Tibial nerve (tissue), 4 donors: ENCODE measurements around the gene ROR1.

Source experiments
- EP300 ChIP-seq, 2 donors: sonication (generic); formaldehyde crosslinking; IDR thresholded peaks; one replicate each; pipeline ENCODE4 v1.6.1; 2017; ENCODE audit warnings: antibody characterized with exemption in 2 of 2, mild to moderate bottlenecking in 1 of 2
- POLR2A ChIP-seq, 2 donors: fragments of 450-650 bp; IDR thresholded peaks; one replicate each; pipeline ENCODE4 v1.6.1; 2017; ENCODE audit warnings: antibody characterized with exemption in 2 of 2, mild to moderate bottlenecking in 2 of 2, moderate library complexity in 2 of 2
- TF ChIP-seq, protein P1 (sequence below), 5 experiments: fragments of 200-600 bp in 3 of 5; fragments of 450-650 bp in 2 of 5; sonication (generic) in 3 of 5; IDR thresholded peaks; one replicate each; pipeline ENCODE4 v1.5.1; 2016 to 2019; ENCODE audit warnings: antibody characterized with exemption in 5 of 5, mild to moderate bottlenecking in 3 of 5, moderate library complexity in 2 of 5

DNA sequence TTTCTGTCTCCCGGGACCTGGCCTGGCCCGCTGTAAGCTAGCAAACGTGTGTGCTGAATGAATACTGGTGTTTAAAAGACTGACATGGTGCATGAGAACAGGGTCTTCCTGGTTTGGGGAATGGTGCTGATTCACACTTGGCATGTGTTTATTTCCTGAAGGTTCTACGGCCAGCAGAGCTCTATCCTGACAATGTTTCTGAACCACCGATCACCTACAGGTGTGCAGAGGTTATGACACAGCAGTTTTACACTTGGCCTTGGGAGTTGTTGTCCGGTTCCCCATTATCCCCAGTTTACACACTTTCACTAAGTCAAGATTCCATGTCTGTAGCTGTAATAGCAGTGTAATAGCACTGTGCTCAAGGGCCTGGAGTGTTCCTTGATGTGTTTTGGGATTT is 127.3 kb downstream of the ROR1 start:
- TF ChIP-seq, protein P1, sequence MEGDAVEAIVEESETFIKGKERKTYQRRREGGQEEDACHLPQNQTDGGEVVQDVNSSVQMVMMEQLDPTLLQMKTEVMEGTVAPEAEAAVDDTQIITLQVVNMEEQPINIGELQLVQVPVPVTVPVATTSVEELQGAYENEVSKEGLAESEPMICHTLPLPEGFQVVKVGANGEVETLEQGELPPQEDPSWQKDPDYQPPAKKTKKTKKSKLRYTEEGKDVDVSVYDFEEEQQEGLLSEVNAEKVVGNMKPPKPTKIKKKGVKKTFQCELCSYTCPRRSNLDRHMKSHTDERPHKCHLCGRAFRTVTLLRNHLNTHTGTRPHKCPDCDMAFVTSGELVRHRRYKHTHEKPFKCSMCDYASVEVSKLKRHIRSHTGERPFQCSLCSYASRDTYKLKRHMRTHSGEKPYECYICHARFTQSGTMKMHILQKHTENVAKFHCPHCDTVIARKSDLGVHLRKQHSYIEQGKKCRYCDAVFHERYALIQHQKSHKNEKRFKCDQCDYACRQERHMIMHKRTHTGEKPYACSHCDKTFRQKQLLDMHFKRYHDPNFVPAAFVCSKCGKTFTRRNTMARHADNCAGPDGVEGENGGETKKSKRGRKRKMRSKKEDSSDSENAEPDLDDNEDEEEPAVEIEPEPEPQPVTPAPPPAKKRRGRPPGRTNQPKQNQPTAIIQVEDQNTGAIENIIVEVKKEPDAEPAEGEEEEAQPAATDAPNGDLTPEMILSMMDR (IDR thresholded peaks at IDR 0.05): no peak
- TF ChIP-seq POLR2A (IDR thresholded peaks at IDR 0.05) (no peak), EP300 (IDR thresholded peaks at IDR 0.05) (no peak)
